SK-N-SH treated with all-trans-retinoic acid at 6 μM for 48 hours (cell line): ENCODE data around the gene PFDN2.

Experiments used
- ISL1 ChIP-seq: fragments of 250-450 bp; sonication (Bioruptor Pico); IDR thresholded peaks from 2 replicates; pipeline ENCODE4 v2.1.2; 2022; ENCODE audit warnings: mild to moderate bottlenecking, moderate library complexity
- PPARA ChIP-seq: fragments of 250-450 bp; sonication (Bioruptor Pico); IDR thresholded peaks from 2 replicates; pipeline ENCODE4 v1.5.0; 2020; ENCODE audit warnings: mild to moderate bottlenecking, borderline replicate concordance
- SNAI2 ChIP-seq: fragments of 250-450 bp; sonication (Bioruptor Pico); IDR thresholded peaks from 2 replicates; pipeline ENCODE4 v1.5.0; 2020; ENCODE audit warnings: mild to moderate bottlenecking, moderate library complexity
- TCF4 ChIP-seq: fragments of 250-450 bp; sonication (Bioruptor Pico); IDR thresholded peaks from 2 replicates; pipeline ENCODE4 v1.8.0; 2021; ENCODE audit warnings: mild to moderate bottlenecking, moderate library complexity, borderline replicate concordance
- ZC3H10 ChIP-seq: fragments of 250-450 bp; sonication (Bioruptor Pico); IDR thresholded peaks from 2 replicates; pipeline ENCODE4 v1.5.1; 2021; ENCODE audit warnings: mild to moderate bottlenecking, moderate library complexity
- ZNF565 ChIP-seq: fragments of 450-650 bp; formaldehyde crosslinking; conservative IDR thresholded peaks from 2 replicates; pipeline ENCODE4 v1.5.0; 2020; ENCODE audit warnings: low read depth, mild to moderate bottlenecking, moderate library complexity
- TF ChIP-seq, protein P1 (sequence below): fragments of 250-450 bp; sonication (Bioruptor Pico); IDR thresholded peaks from 2 replicates; pipeline ENCODE4 v1.8.0; 2020; ENCODE audit warnings: mild to moderate bottlenecking, moderate library complexity, borderline replicate concordance
- TF ChIP-seq, protein P2 (sequence below): fragments of 250-450 bp; sonication (Bioruptor Pico); IDR thresholded peaks from 2 replicates; pipeline ENCODE4 v1.5.1; 2020; ENCODE audit warnings: low read depth, mild to moderate bottlenecking, moderate library complexity

DNA sequence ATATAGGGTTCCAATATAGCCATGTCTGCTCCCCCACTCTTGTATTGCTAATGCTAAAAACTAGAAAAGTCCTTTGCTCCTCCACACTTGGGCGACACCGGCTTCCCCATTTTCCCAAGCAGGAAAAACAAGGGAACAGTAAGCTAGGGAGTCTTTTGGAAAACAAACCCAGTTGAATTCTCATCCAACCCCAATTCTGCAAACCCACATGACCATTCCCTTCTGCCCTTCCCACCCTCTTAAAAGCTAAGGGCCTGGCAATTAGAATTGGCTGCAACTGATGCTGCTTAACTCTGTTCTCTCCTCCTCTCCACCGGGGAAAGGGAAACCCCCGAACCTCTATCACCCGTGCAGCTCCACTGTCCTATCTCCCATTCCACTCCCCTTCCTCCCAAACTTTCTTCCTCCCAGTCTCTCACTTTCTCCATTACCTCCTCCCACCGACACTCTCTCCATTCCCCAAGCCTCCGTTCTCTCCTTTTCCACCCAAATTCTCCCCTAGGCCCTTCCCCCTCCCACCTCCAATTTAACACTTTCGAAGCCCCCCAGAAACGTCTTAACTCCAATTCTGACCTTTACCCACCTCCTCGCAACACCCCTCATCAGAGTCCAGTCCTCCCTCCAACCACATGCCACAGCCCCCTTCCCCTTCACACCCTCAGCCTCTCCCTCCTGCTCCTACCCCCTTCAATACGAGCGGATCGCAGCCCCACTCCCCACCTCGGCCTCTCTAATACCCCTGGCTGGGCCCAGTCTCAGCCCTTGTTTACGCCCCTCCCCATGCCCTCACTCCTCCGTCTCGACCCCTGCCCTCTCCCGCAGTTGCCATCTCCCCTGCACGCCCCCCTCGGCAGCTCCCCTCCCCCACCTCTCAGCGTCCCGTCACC is 13.9 kb upstream of the PFDN2 start:
- TF ChIP-seq PPARA (CRISPR knock-in tag) (no peak), ZNF565 (no peak), ISL1 (CRISPR knock-in tag) (no peak), ZC3H10 (CRISPR knock-in tag) (no peak), SNAI2 (no peak), TCF4 (no peak)
- TF ChIP-seq, protein P1, sequence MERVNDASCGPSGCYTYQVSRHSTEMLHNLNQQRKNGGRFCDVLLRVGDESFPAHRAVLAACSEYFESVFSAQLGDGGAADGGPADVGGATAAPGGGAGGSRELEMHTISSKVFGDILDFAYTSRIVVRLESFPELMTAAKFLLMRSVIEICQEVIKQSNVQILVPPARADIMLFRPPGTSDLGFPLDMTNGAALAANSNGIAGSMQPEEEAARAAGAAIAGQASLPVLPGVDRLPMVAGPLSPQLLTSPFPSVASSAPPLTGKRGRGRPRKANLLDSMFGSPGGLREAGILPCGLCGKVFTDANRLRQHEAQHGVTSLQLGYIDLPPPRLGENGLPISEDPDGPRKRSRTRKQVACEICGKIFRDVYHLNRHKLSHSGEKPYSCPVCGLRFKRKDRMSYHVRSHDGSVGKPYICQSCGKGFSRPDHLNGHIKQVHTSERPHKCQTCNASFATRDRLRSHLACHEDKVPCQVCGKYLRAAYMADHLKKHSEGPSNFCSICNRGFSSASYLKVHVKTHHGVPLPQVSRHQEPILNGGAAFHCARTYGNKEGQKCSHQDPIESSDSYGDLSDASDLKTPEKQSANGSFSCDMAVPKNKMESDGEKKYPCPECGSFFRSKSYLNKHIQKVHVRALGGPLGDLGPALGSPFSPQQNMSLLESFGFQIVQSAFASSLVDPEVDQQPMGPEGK (CRISPR knock-in tag) = no peak
- TF ChIP-seq, protein P2, sequence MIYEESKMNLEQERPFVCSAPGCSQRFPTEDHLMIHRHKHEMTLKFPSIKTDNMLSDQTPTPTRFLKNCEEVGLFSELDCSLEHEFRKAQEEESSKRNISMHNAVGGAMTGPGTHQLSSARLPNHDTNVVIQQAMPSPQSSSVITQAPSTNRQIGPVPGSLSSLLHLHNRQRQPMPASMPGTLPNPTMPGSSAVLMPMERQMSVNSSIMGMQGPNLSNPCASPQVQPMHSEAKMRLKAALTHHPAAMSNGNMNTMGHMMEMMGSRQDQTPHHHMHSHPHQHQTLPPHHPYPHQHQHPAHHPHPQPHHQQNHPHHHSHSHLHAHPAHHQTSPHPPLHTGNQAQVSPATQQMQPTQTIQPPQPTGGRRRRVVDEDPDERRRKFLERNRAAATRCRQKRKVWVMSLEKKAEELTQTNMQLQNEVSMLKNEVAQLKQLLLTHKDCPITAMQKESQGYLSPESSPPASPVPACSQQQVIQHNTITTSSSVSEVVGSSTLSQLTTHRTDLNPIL (CRISPR knock-in tag) = no peak
